Stomach smooth muscle (tissue), 2 donors: ENCODE results near the gene BDKRB2.

Experiments
- H3K27ac ChIP-seq: one replicate; pipeline ENCODE4 v1.7.0; 2013; ENCODE audit warnings: mild to moderate bottlenecking, low read length, inconsistent platforms
- H3K27me3 ChIP-seq, 2 donors: one replicate each; pipeline ENCODE4 v1.7.0; 2013; ENCODE audit warnings: low read length in 2 of 2; ENCODE audit not compliant: insufficient read depth in 2 of 2, control insufficient read depth in 1 of 2
- H3K36me3 ChIP-seq, 2 donors: one replicate each; pipeline ENCODE4 v1.7.0; 2013; ENCODE audit warnings: low read length in 2 of 2; ENCODE audit not compliant: control insufficient read depth in 2 of 2, insufficient read depth in 2 of 2
- H3K4me1 ChIP-seq: one replicate; pipeline ENCODE4 v1.7.0; 2013; ENCODE audit warnings: low read length; ENCODE audit not compliant: control insufficient read depth, insufficient read depth
- H3K4me3 ChIP-seq, 2 donors: one replicate each; pipeline ENCODE4 v1.7.0; 2013; ENCODE audit warnings: low read length in 2 of 2
- H3K9ac ChIP-seq, 2 donors: one replicate each; pipeline ENCODE4 v1.7.0; 2013; ENCODE audit warnings: low read length in 2 of 2, mild to moderate bottlenecking in 1 of 2
- H3K9me3 ChIP-seq, 2 donors: one replicate each; pipeline ENCODE4 v1.7.0; 2013; ENCODE audit warnings: low read length in 2 of 2; ENCODE audit not compliant: control insufficient read depth in 2 of 2
- donor health status: healthy.
- donor health status: Pancreatic carcinoma.

BDKRB2 gene

DNA sequence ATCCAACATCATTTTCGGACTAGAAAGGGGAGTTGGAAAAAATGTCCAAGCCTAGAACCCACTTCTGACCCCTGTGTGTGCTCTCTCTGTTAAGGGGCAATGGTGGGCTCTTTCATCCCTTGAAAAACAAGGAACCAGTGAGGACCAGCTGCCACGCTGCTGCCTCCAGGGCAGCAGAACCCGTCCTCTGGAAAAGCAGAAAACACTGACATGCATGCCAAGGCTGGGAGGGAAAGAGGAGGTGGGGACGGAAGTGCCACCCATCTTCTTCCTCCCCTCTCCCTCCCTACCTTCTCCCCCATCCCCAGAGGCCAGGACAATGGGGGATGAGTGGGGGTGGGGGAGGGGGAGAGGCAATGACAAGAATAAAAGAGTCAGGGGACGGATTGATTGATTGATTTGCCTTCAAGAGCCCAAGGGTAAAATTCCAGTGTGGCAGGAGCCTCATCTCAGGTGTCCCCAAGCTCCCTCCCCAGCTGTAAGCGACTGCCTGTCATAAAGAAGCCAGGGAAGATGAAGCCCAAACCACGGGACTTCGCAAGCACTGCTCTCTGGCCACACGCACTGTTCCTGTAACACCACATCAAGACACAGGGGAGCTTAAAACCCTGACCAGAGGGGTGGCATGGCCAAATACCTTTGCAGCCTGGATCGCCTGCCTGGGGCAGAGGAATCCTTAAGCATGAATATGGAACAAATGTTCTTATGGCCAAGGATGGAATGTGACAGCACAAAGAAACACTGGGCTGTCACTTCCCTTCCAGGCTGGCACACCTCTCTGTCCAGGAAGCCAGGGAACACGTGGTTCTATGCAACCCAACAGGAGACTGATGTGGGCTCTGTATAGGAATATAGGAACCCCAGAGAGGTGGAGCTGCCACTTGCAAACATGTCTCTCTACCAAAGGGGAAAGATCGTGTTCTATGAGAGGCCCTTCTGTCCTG, 38.9 kb upstream of the BDKRB2 start:
- Histone ChIP-seq H3K4me1 (no peaks in the 10 kb centered on the region), H3K36me3 (no peaks in the 10 kb centered on the region), H3K4me3 (no peak overlapping the region), H3K27ac (no peak overlapping the region), H3K9me3 (no peaks in the 10 kb centered on the region), H3K27me3 (no peaks in the 10 kb centered on the region), H3K9ac (no peak overlapping the region)

DNA sequence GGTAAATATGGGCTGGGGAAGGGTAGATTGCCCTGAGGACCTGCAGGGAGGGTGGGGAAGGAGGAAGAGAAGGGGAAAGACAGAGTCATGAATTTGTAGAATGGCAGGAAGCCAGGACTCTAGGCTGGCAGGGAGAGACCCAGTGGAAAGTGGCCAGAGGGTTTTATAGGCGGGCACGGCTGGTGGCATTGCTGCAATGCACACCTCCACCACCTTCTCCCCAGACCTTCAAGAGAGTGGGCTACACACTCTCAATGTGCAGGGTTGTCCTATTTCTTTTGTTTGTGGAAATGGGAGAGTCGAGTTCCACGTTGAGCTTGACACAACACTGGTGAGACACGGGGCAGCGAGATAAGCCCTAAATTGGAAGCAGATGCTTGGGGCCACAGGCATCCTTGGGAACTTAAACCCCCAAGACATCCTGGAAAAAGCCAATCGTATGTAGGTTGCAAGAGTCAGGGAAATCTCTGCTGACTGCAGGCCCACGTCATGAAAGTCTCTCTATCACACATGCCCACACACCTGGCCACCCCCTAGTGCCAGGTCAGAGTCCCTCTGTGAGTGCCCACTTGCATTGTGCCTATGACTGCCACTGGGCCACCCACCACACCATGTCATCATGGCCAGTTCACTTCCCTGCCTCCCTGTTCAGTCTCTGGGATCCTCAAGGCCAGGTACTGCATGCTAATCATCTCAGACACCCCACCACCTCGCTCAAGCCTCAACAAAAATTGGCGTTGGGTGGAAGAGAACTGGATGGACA, 38.0 kb upstream of the BDKRB2 start:
- no peak overlapping the region for H3K9ac ChIP-seq
- no peaks in the 10 kb centered on the region for H3K4me1 ChIP-seq
- no peaks in the 10 kb centered on the region for H3K27me3 ChIP-seq
- no peak overlapping the region for H3K4me3 ChIP-seq
- H3K27ac ChIP-seq, result no peak overlapping the region
- no peaks in the 10 kb centered on the region for H3K36me3 ChIP-seq
- no peaks in the 10 kb centered on the region for H3K9me3 ChIP-seq

GRCh38 chr14:96167224-96168148, 37.2 kb upstream of the BDKRB2 start:
- H3K4me1 ChIP-seq, result no peaks in the 10 kb centered on the region
- no peak overlapping the region for H3K4me3 ChIP-seq
- H3K27ac ChIP-seq, result no peak overlapping the region
- H3K9ac ChIP-seq, result no peak overlapping the region
- H3K36me3 ChIP-seq, result no peaks in the 10 kb centered on the region
- H3K9me3 ChIP-seq, result no peaks in the 10 kb centered on the region
- H3K27me3 ChIP-seq, result no peaks in the 10 kb centered on the region

GRCh38 chr14:96168581-96168980, 36.1 kb upstream of the BDKRB2 start:
- H3K4me1 ChIP-seq, result no peaks in the 10 kb centered on the region
- no peak overlapping the region for H3K4me3 ChIP-seq
- no peak overlapping the region for H3K9ac ChIP-seq
- H3K27ac ChIP-seq, result no peak overlapping the region
- no peaks in the 10 kb centered on the region for H3K9me3 ChIP-seq
- no peaks in the 10 kb centered on the region for H3K27me3 ChIP-seq
- no peaks in the 10 kb centered on the region for H3K36me3 ChIP-seq

GRCh38 chr14:96170961-96171592, 33.6 kb upstream of the BDKRB2 start:
- Histone ChIP-seq H3K36me3 (no peaks in the 10 kb centered on the region), H3K4me3 (no peak overlapping the region), H3K27ac (no peak overlapping the region), H3K9ac (no peak overlapping the region), H3K4me1 (no peaks in the 10 kb centered on the region), H3K9me3 (no peaks in the 10 kb centered on the region), H3K27me3 (peaks cover 0 to 2% of the 10 kb centered on the region in 2 donors)

DNA sequence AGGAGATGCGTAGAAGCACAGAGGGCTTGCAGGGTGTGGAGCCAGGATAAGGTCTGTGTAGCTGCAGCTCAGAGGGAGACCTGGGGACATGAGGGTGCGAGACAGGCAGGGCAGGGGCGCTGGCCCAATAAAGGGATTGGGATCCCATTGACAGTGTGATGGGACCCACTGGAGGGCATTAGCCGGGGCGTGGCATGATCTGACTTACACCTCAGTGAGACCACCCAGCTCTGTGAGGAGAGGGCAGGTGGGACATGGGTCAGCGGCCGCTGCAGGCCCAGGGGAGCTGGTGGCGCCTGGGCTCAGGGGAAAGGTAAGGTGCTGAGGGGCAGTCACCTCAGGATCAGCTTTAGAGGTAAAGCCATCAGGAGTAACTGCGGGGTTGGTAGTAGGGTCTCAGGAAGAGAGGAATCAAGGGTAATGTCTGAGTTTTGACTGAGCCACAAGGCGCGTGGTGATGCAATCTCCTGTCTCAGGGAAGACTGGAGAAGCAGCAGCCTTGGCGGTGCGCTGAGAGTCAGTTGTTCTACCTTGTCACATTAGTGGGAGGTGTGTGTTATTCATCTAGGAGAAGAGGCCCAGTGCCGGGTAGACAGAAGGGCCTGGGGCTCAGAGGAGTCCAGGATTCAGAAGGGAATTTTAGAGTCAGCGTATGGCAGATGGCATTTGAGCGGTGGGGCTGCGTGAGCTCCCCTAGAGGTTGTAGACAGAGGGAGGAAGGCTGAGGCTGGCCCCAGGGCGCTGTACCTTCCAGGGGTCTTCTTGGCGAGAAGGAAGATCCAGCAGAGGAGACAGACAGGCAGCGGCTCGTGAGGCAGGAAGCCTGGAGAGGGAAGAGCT, 30.8 kb upstream of the BDKRB2 start:
- Histone ChIP-seq H3K4me1 (peaks cover 23% of the 10 kb centered on the region), H3K27ac (no peak overlapping the region), H3K4me3 (no peak overlapping the region), H3K9me3 (no peaks in the 10 kb centered on the region), H3K9ac (no peak overlapping the region), H3K27me3 (peaks cover 0 to 2% of the 10 kb centered on the region in 2 donors), H3K36me3 (no peaks in the 10 kb centered on the region)

- Histone ChIP-seq H3K27ac (no peak overlapping the region), H3K9ac (no peak overlapping the region), H3K4me1 (peaks cover 26% of the 10 kb centered on the region), H3K27me3 (peaks cover 0 to 2% of the 10 kb centered on the region in 2 donors), H3K4me3 (no peak overlapping the region), H3K36me3 (no peaks in the 10 kb centered on the region), H3K9me3 (no peaks in the 10 kb centered on the region)
These were observed 28.4 kb upstream of the BDKRB2 start for GRCh38 chr14:96176275-96176674.

- no peaks in the 10 kb centered on the region for H3K9me3 ChIP-seq
- no peak overlapping the region for H3K27ac ChIP-seq
- H3K4me1 ChIP-seq, result peaks cover 28% of the 10 kb centered on the region
- peaks cover 0 to 2% of the 10 kb centered on the region in 2 donors for H3K27me3 ChIP-seq
- no peak overlapping the region for H3K9ac ChIP-seq
- no peaks in the 10 kb centered on the region for H3K36me3 ChIP-seq
- no peak overlapping the region for H3K4me3 ChIP-seq
These were observed 27.8 kb upstream of the BDKRB2 start for GRCh38 chr14:96176811-96177211.

- H3K27me3 ChIP-seq, result peaks cover 0 to 2% of the 10 kb centered on the region in 2 donors
These were observed 26.8 kb upstream of the BDKRB2 start for GRCh38 chr14:96177766-96178375.

More at GRCh38 chr14:96177766-96178375, 26.8 kb upstream of the BDKRB2 start:
- Histone ChIP-seq H3K4me3 (peak overlapping the region in 1 of 2 donors; percentile 40), H3K9me3 (no peaks in the 10 kb centered on the region), H3K27ac (no peak overlapping the region), H3K36me3 (no peaks in the 10 kb centered on the region), H3K4me1 (peaks cover 28% of the 10 kb centered on the region), H3K9ac (no peak overlapping the region)
